ENCODE results near the gene GLIS1. TPM values are rescaled to one million over a fixed set of nuclear protein-coding genes. Genes with fewer than 3 reads are reported as not detected.

Gene GLIS1
- total RNA-seq, 1 donor from 2014 or later: not detected

- no peaks in the 10 kb centered on the region for H3K4me1 Mint-ChIP-seq
- no peak for DNase-seq
- POLR2A ChIA-PET: no interaction called here
- no peak for ATAC-seq (ENCODE audit: low read depth)
- no peak overlapping the region for H3K4me3 Mint-ChIP-seq
- intact Hi-C loops (cut with micrococcal nuclease): no loop called here
- H3K27ac Mint-ChIP-seq: no peak overlapping the region
- H3K27me3 Mint-ChIP-seq: peaks cover 3% of the 10 kb centered on the region
- no peak for TF ChIP-seq CTCF (IDR thresholded peaks at IDR 0.05)
- no peaks in the 10 kb centered on the region for H3K36me3 Mint-ChIP-seq (ENCODE audit: low read depth)
- CTCF ChIA-PET: no interaction called here
- no peaks in the 10 kb centered on the region for H3K9me3 Mint-ChIP-seq
Observed at GRCh38 chr1:53693773-53694717, 44.9 kb downstream of the GLIS1 start.

GRCh38 chr1:53693339-53693738, 45.6 kb downstream of the GLIS1 start:
- no peaks in the 10 kb centered on the region for H3K4me1 Mint-ChIP-seq

GRCh38 chr1:53691326-53691725, 47.6 kb downstream of the GLIS1 start:
- DNase-seq: no peak
- Mint-ChIP-seq H3K27me3 (peaks cover 4% of the 10 kb centered on the region), H3K4me3 (no peak overlapping the region), H3K27ac (no peak overlapping the region), H3K9me3 (no peaks in the 10 kb centered on the region), H3K4me1 (no peaks in the 10 kb centered on the region), H3K36me3 (ENCODE audit: low read depth) (no peaks in the 10 kb centered on the region)
- ChIA-PET CTCF (no interaction called here), POLR2A (no interaction called here)
- no peak for ATAC-seq (ENCODE audit: low read depth)
- intact Hi-C loops (cut with micrococcal nuclease): no loop called here
- TF ChIP-seq CTCF (IDR thresholded peaks at IDR 0.05): no peak

More at GRCh38 chr1:53693339-53693738, 45.6 kb downstream of the GLIS1 start:
- Mint-ChIP-seq H3K36me3 (ENCODE audit: low read depth) (no peaks in the 10 kb centered on the region), H3K4me3 (no peak overlapping the region), H3K9me3 (no peaks in the 10 kb centered on the region), H3K27me3 (peaks cover 3% of the 10 kb centered on the region), H3K27ac (no peak overlapping the region)
- POLR2A ChIA-PET: no interaction called here
- CTCF ChIA-PET: no interaction called here
- TF ChIP-seq CTCF (IDR thresholded peaks at IDR 0.05): no peak
- DNase-seq (no peak), ATAC-seq (ENCODE audit: low read depth) (no peak)
- intact Hi-C loops (cut with micrococcal nuclease): no loop called here

- DNase-seq (no peak), ATAC-seq (ENCODE audit: low read depth) (no peak)
- Mint-ChIP-seq H3K4me3 (no peak overlapping the region), H3K9me3 (no peaks in the 10 kb centered on the region), H3K36me3 (ENCODE audit: low read depth) (no peaks in the 10 kb centered on the region), H3K27me3 (peaks cover 13% of the 10 kb centered on the region), H3K4me1 (no peaks in the 10 kb centered on the region), H3K27ac (no peak overlapping the region)
- intact Hi-C loops (cut with micrococcal nuclease): no loop called here
- ChIA-PET CTCF (no interaction called here), POLR2A (no interaction called here)
- TF ChIP-seq CTCF (IDR thresholded peaks at IDR 0.05): no peak
Observed at GRCh38 chr1:53690411-53690810, 48.6 kb downstream of the GLIS1 start.

- H3K36me3 Mint-ChIP-seq (ENCODE audit: low read depth): no peaks in the 10 kb centered on the region
- H3K27ac Mint-ChIP-seq: no peak overlapping the region
- H3K4me3 Mint-ChIP-seq: no peak overlapping the region
- ATAC-seq (ENCODE audit: low read depth) (no peak), DNase-seq (no peak)
- H3K9me3 Mint-ChIP-seq: no peaks in the 10 kb centered on the region
- intact Hi-C loops (cut with micrococcal nuclease): no loop called here
- CTCF ChIA-PET: no interaction called here
- no peaks in the 10 kb centered on the region for H3K4me1 Mint-ChIP-seq
- TF ChIP-seq CTCF (IDR thresholded peaks at IDR 0.05): no peak
- H3K27me3 Mint-ChIP-seq: peaks cover 17% of the 10 kb centered on the region
- POLR2A ChIA-PET: no interaction called here
Observed at GRCh38 chr1:53689736-53690326, 49.1 kb downstream of the GLIS1 start.
